B cell (primary cell): ENCODE results near the gene AFAP1L1. TPM values are rescaled to one million over a fixed set of nuclear protein-coding genes. Genes with fewer than 3 reads are reported as not detected.

ENCODE experiments used
- ATAC-seq: fragments of 200-7000 bp; cut with Tn5 transposase; one replicate; pipeline ENCODE4 v1.10.0; 2021; ENCODE audit warnings: low read depth, mild to moderate bottlenecking, moderate number of reproducible peaks, moderate library complexity
- CTCF ChIA-PET: fragments of 350-600 bp; sonication (Branson Sonifier 250); formaldehyde crosslinking; loops from one replicate; lab custom pipeline; 2021; ENCODE audit warnings: antibody characterized with exemption, inconsistent platforms; lab: Charles Lee
- POLR2A ChIA-PET: fragments of 350-600 bp; sonication (Branson Sonifier 250); formaldehyde crosslinking; loops from one replicate; lab custom pipeline; 2021; ENCODE audit warnings: antibody characterized with exemption; lab: Charles Lee
- DNase-seq: peaks from one replicate; pipeline ENCODE4 v3.0.0; 2013
- H2AFZ ChIP-seq: 2 replicates; pipeline ENCODE4 v1.6.1; 2012; ENCODE audit warnings: mild to moderate bottlenecking, low read depth, low read length; ENCODE audit not compliant: insufficient read depth, poor library complexity, severe bottlenecking
- H3K27ac ChIP-seq, 2 donors: 1 replicate in 1 of 2; 2 replicates in 1 of 2; pipeline ENCODE4 v1.5.1; 2012 to 2013; ENCODE audit warnings: low read length in 2 of 2, mild to moderate bottlenecking in 2 of 2, moderate library complexity in 1 of 2
- H3K27me3 ChIP-seq, 4 experiments: fragments of 200-600 bp in 1 of 4; sonication (generic) in 1 of 4; replicated peaks in 1 of 4; 1 replicate in 2 of 4; 2 replicates in 2 of 4; pipeline versions ENCODE4 v1.6.1 to v1.7.0; 2013 to 2016; ENCODE audit warnings: low read length in 3 of 4, mild to moderate bottlenecking in 2 of 4, mixed read lengths in 1 of 4, moderate library complexity in 1 of 4; ENCODE audit not compliant: insufficient read depth in 4 of 4, control insufficient read depth in 3 of 4; ENCODE audit errors: control extremely low read depth in 1 of 4
- H3K36me3 ChIP-seq, 2 experiments: replicated peaks in 1 of 2; 1 replicate in 1 of 2; 2 replicates in 1 of 2; pipeline versions ENCODE4 v1.6.1 to v1.7.1; 2013; ENCODE audit warnings: low read length in 1 of 2; ENCODE audit not compliant: insufficient read depth in 2 of 2, control insufficient read depth in 1 of 2; ENCODE audit errors: control extremely low read depth in 1 of 2, extremely low read depth in 1 of 2
- H3K4me1 ChIP-seq, 2 donors: fragments of 200-600 bp in 1 of 2; sonication (generic) in 1 of 2; 1 replicate in 1 of 2; 2 replicates in 1 of 2; pipeline versions ENCODE4 v1.5.1 to v1.6.1; 2013 to 2017; ENCODE audit warnings: low read length in 2 of 2; ENCODE audit not compliant: control insufficient read depth in 2 of 2, insufficient read depth in 2 of 2
- H3K4me2 ChIP-seq: replicated peaks from 2 replicates; pipeline ENCODE3; 2012; ENCODE audit warnings: mild to moderate bottlenecking, low read depth, low read length; ENCODE audit not compliant: poor library complexity, severe bottlenecking
- H3K4me3 ChIP-seq, 5 experiments: fragments of 200-600 bp in 1 of 5; sonication (generic) in 1 of 5; 1 replicate in 3 of 5; 2 replicates in 2 of 5; pipeline versions ENCODE4 v1.5.1 to v1.7.0; 2011 to 2016; ENCODE audit warnings: low read length in 4 of 5, mild to moderate bottlenecking in 4 of 5, low read depth in 2 of 5, control low read depth in 1 of 5, moderate library complexity in 1 of 5; ENCODE audit not compliant: insufficient read depth in 1 of 5; ENCODE audit errors: control extremely low read depth in 1 of 5, extremely low read depth in 1 of 5
- H3K79me2 ChIP-seq: fragments of 200-600 bp; sonication (generic); one replicate; pipeline ENCODE4 v1.6.0; 2016; ENCODE audit warnings: low read length; ENCODE audit not compliant: control insufficient read depth, insufficient read depth
- H3K9ac ChIP-seq: fragments of 200-600 bp; sonication (generic); 2 replicates; pipeline ENCODE4 v1.6.1; 2017; ENCODE audit warnings: mild to moderate bottlenecking, low read length, moderate library complexity
- H3K9me3 ChIP-seq, 3 donors: one replicate each; pipeline versions ENCODE4 v1.6.1 to v1.7.1; 2013; ENCODE audit warnings: low read length in 2 of 3; ENCODE audit not compliant: control insufficient read depth in 2 of 3, insufficient read depth in 1 of 3; ENCODE audit errors: control extremely low read depth in 1 of 3
- H4K20me1 ChIP-seq: 2 replicates; pipeline ENCODE4 v1.6.0; 2012; ENCODE audit warnings: mild to moderate bottlenecking, low read length; ENCODE audit not compliant: insufficient read depth, control insufficient read depth, poor library complexity, severe bottlenecking
- H3K27ac Mint-ChIP-seq: one replicate; pipeline ENCODE4 v1.8.0; 2021; ENCODE audit warnings: mixed read lengths
- H3K27me3 Mint-ChIP-seq: one replicate; pipeline ENCODE4 v1.8.0; 2021; ENCODE audit warnings: mixed read lengths
- H3K4me1 Mint-ChIP-seq: one replicate; pipeline ENCODE4 v1.8.0; 2021; ENCODE audit warnings: mixed read lengths
- H3K4me3 Mint-ChIP-seq: one replicate; pipeline ENCODE4 v1.8.0; 2021; ENCODE audit warnings: mixed read lengths
- H3K9me3 Mint-ChIP-seq: one replicate; pipeline ENCODE4 v1.8.0; 2022; ENCODE audit warnings: mixed read lengths; ENCODE audit not compliant: insufficient read depth
- CTCF ChIP-seq: fragments of 200-600 bp; IDR thresholded peaks from one replicate; pipeline ENCODE4 v1.8.0; 2022; ENCODE audit warnings: antibody characterized with exemption, mild to moderate bottlenecking
- EZH2 ChIP-seq: IDR thresholded peaks from 2 replicates; pipeline ENCODE4 v1.6.1; 2012; ENCODE audit warnings: borderline replicate concordance, low read depth, mild to moderate bottlenecking, moderate library complexity, low read length; ENCODE audit not compliant: insufficient read depth, poor library complexity, severe bottlenecking
- WGBS: methylation state at CpG from one replicate; pipeline ENCODE4 v1.1.5; 2013; ENCODE audit warnings: missing lambda C conversion rate; ENCODE audit not compliant: insufficient coverage; 5-methylcytosine and 5-hydroxymethylcytosine counted together
- intact Hi-C: fragments of 100-400 bp; cut with micrococcal nuclease; formaldehyde crosslinking; loops from one replicate; pipeline ENCODE4 v1.10.0; 2022
- polyA plus RNA-seq: library from polyadenylated mRNA; depleted of rRNA; stranded (reverse); fragments of >200 nt; gene quantifications from 2 replicates; pipeline ENCODE4 v1.2.3, GENCODE V29; 2012
- total RNA-seq, 2 donors: library from RNA; stranded (reverse); fragments of 120-200 nt in 1 of 2; gene quantifications; 1 replicate in 1 of 2; 2 replicates in 1 of 2; pipeline versions ENCODE4 v1.2.3 to v1.2.4, GENCODE V29; 2013 to 2022

The AFAP1L1 gene
- total and polyA plus RNA-seq, 2 donors (not counting 1 experiment from before 2014, with no cell fraction given) = not detected

DNA sequence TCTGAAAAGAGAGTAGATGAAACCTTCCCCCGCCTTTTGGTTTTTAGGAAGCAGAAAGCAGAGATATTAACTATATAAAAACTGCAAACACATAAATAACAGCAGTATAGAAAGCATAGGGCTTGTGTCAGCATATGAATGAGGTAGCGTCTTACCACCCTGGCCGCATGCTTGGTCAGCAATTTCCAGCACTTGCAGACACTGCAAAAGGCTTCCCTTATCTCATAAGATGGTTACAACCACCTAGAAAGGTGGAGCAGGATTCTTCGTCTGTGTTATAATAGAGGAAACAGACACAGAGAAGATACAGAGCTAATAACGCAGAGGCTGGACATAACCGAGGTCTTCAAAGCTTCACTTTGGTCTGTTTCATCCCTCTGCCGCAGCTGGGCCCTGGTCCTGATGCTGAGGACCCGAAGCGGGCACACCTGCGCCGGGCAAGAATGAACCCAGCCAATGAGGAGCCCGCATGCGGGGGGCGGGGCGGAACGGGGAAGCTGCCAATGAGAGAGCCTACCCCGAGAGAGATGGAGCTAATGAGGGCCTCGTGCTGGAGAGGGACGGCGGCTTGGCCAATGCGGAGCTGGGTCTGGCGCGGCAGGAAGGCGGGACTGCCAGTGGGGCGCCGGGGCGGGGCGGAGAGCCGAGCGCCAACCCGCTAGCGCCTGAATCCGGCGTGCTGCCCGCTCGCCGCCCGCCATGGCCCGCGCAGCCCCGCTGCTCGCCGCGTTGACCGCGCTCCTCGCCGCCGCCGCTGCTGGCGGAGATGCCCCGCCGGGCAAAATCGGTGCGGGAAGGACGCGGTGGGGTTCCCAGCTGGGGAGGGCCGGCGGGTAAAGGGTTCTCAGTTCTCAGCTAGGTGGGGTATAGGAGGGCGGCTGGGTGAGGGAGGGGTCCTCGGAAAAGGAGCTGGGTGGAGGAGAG lies 86.0 kb downstream of the AFAP1L1 start, which contains the start of gene PCYOX1L:
TSS of gene PCYOX1L (plus strand) at position 677 of the 924 bp plus-strand sequence. CDS start at position 700, 23 bp downstream.
- H4K20me1 ChIP-seq = no peaks in the 10 kb centered on the region

More for the DNA sequence above, 86.0 kb downstream of the AFAP1L1 start, which contains the start of gene PCYOX1L:
- Histone ChIP-seq H2AFZ (peak within 1 kb of the TSS; percentile 89), H3K9me3 (peaks cover 0 to 3% (median 0%) of the 10 kb centered on the region in 3 donors), H3K9ac (peak within 1 kb of the TSS; percentile 72), H3K4me1 (peaks cover 12 to 15% of the 10 kb centered on the region in 2 donors), H3K4me2 (peak within 1 kb of the TSS; percentile 93), H3K27me3 (no peaks in the 10 kb centered on the region), H3K27ac (peak within 1 kb of the TSS; percentile 38 to 69), H3K36me3 (peaks cover 3 to 11% of the 10 kb centered on the region in 2 experiments), H3K79me2 (peaks cover 16% of the 10 kb centered on the region), H3K4me3 (peak within 1 kb of the TSS; percentile 38 to 82 (median 76))
- Mint-ChIP-seq H3K4me3 (peak within 1 kb of the TSS; percentile 95), H3K27ac (peak within 1 kb of the TSS; percentile 85), H3K27me3 (no peaks in the 10 kb centered on the region), H3K9me3 (no peaks in the 10 kb centered on the region), H3K4me1 (peaks cover 18% of the 10 kb centered on the region)
- TF ChIP-seq EZH2 (no peak), CTCF (no peak)
- peak; percentile 99 for ATAC-seq
- intact Hi-C loops = loop anchor here (1.0 to 10.0 kb wide), 7 partner anchors 10 to 975 kb away; partner anchors contain the start of genes CSNK1A1, FBXO38, GRPEL2 and PPARGC1B
- DNase-seq = peak; percentile 95
- under 1% methylated on average over 57 of the region's 61 CpGs for WGBS
- ChIA-PET POLR2A (interaction anchor here (0.5 to 1.0 kb wide), 2 partner anchors 13 to 195 kb away, joined by 3 to 4 read pairs; no protein-coding TSS in a partner anchor), CTCF (interaction anchor here (0.7 to 3.1 kb wide), 11 partner anchors 10 to 203 kb away, joined by 3 to 14 read pairs (median 3); partner anchors contain the start of gene GRPEL2)
